ENCODE data around the gene KIF3A. TPM values are rescaled to one million over a fixed set of nuclear protein-coding genes. Genes with fewer than 3 reads are reported as not detected.
A peak's percentile ranks its signal among the peaks of the same experiment; 100 is the strongest.

Gene KIF3A
- total and polyA plus RNA-seq, 2 experiments from 2014 or later = 11.2 to 19.7 TPM

GRCh38 chr5:132655821-132656773 is 81.2 kb downstream of the KIF3A start:
- peaks cover 42% of the 10 kb centered on the region for H3K27me3 ChIP-seq (ENCODE audit: insufficient read depth)
- H2AFZ ChIP-seq = peak overlapping the region; percentile 95
- H3K9me2 ChIP-seq (ENCODE audit: insufficient read depth) = no peaks in the 10 kb centered on the region
- H4K20me1 ChIP-seq (replicated peaks; ENCODE audit: insufficient read depth) = no peaks in the 10 kb centered on the region
- H3K4me1 Mint-ChIP-seq = peaks cover 6% of the 10 kb centered on the region; the same call in 1 of the 3 replicates
- ATAC-seq = peak; percentile 67
- H3K4me1 ChIP-seq (ENCODE audit: insufficient read depth) = no peaks in the 10 kb centered on the region; the same call in none of the 2 replicates
- peak overlapping the region; percentile 82 for H3K4me2 ChIP-seq
- no peaks in the 10 kb centered on the region; the same call in 1 of the 3 replicates for H3K9me3 Mint-ChIP-seq
- H3K27me3 Mint-ChIP-seq (ENCODE audit: insufficient read depth, low read depth, poor library complexity) = peaks cover 45% of the 10 kb centered on the region
- peak overlapping the region; percentile 54; the same call in 2 of the 3 replicates for H3K4me3 Mint-ChIP-seq
- no peak overlapping the region for H3K27ac Mint-ChIP-seq
- peak; percentile 72 for DNase-seq (ENCODE audit: low spot score)
- peak overlapping the region; percentile 51 for H3K4me3 ChIP-seq
- no peak overlapping the region for H3K27ac ChIP-seq (ENCODE audit: low read depth)
- peaks cover 3% of the 10 kb centered on the region; the same call in 1 of the 3 replicates for H3K36me3 Mint-ChIP-seq (ENCODE audit: low read depth)
- H3K36me3 ChIP-seq (ENCODE audit: insufficient read depth) = no peaks in the 10 kb centered on the region
- H3K79me2 ChIP-seq (replicated peaks; ENCODE audit: insufficient read depth) = no peaks in the 10 kb centered on the region
- 0 out of 2 replicates have a peak, but pooled peaks cover 4% of the 10 kb centered on the region for H3F3A ChIP-seq (replicated peaks; ENCODE audit: low read depth)
- TF ChIP-seq POLR2AphosphoS5 (IDR thresholded peaks at IDR 0.05; ENCODE audit: low read depth) = no peak
- TF ChIP-seq EZH2 (IDR thresholded peaks at IDR 0.05; ENCODE audit: low read depth, unreplicated experiment) = peak; percentile 40
- TF ChIP-seq, protein P1, sequence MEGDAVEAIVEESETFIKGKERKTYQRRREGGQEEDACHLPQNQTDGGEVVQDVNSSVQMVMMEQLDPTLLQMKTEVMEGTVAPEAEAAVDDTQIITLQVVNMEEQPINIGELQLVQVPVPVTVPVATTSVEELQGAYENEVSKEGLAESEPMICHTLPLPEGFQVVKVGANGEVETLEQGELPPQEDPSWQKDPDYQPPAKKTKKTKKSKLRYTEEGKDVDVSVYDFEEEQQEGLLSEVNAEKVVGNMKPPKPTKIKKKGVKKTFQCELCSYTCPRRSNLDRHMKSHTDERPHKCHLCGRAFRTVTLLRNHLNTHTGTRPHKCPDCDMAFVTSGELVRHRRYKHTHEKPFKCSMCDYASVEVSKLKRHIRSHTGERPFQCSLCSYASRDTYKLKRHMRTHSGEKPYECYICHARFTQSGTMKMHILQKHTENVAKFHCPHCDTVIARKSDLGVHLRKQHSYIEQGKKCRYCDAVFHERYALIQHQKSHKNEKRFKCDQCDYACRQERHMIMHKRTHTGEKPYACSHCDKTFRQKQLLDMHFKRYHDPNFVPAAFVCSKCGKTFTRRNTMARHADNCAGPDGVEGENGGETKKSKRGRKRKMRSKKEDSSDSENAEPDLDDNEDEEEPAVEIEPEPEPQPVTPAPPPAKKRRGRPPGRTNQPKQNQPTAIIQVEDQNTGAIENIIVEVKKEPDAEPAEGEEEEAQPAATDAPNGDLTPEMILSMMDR (conservative IDR thresholded peaks at IDR 0.05; ENCODE audit: low read depth in 2 of 2) = peak in 1 of 2 experiments; percentile 38; a peak in 2 of 4 replicates

GRCh38 chr5:132653716-132654115 is 83.6 kb downstream of the KIF3A start:
- Mint-ChIP-seq H3K36me3 (ENCODE audit: low read depth) (peaks cover 3% of the 10 kb centered on the region; the same call in 1 of the 3 replicates), H3K4me3 (no peak overlapping the region), H3K9me3 (no peaks in the 10 kb centered on the region; the same call in 1 of the 3 replicates), H3K27me3 (ENCODE audit: insufficient read depth, low read depth, poor library complexity) (peaks cover 36% of the 10 kb centered on the region), H3K4me1 (peaks cover 6% of the 10 kb centered on the region; the same call in 1 of the 3 replicates), H3K27ac (no peak overlapping the region)
- H3F3A ChIP-seq (replicated peaks; ENCODE audit: low read depth) = 0 out of 2 replicates have a peak, but pooled peaks cover 4% of the 10 kb centered on the region
- no peak overlapping the region for H3K27ac ChIP-seq (ENCODE audit: low read depth)
- H3K4me2 ChIP-seq = no peak overlapping the region
- no peaks in the 10 kb centered on the region; the same call in none of the 2 replicates for H3K4me1 ChIP-seq (ENCODE audit: insufficient read depth)
- H3K27me3 ChIP-seq (ENCODE audit: insufficient read depth) = peaks cover 42% of the 10 kb centered on the region
- H3K4me3 ChIP-seq = no peak overlapping the region
- H2AFZ ChIP-seq = peak overlapping the region; percentile 18; the same call in 1 of the 2 replicates
- no peaks in the 10 kb centered on the region for H3K36me3 ChIP-seq (ENCODE audit: insufficient read depth)
- ATAC-seq (no peak), DNase-seq (ENCODE audit: low spot score) (peak; percentile 29)
- no peaks in the 10 kb centered on the region for H3K9me2 ChIP-seq (ENCODE audit: insufficient read depth)
- H3K79me2 ChIP-seq (replicated peaks; ENCODE audit: insufficient read depth) = no peaks in the 10 kb centered on the region
- no peaks in the 10 kb centered on the region for H4K20me1 ChIP-seq (replicated peaks; ENCODE audit: insufficient read depth)
- TF ChIP-seq, protein P1 (conservative IDR thresholded peaks at IDR 0.05; ENCODE audit: low read depth in 2 of 2) = peak in 1 of 2 experiments; percentile 15; a peak in 1 of 4 replicates
- no peak for TF ChIP-seq EZH2 (IDR thresholded peaks at IDR 0.05; ENCODE audit: low read depth, unreplicated experiment)
